Left colon (tissue), 2 donors: ENCODE measurements around the gene ZMAT5. TPM values are rescaled to one million over a fixed set of nuclear protein-coding genes. Genes with fewer than 3 reads are reported as not detected.

Experiments
- ATAC-seq: fragments of 200-7000 bp; cut with Tn5 transposase; one replicate; pipeline ENCODE4 v1.9.1; 2020; ENCODE audit warnings: mild to moderate bottlenecking, moderate library complexity
- DNase-seq, 2 donors: peaks; one replicate each; pipeline ENCODE4 v3.0.0-alpha.2; 2020
- intact Hi-C, 2 donors: fragments of 100-400 bp; cut with DNase I in 1 of 2; cut with micrococcal nuclease in 1 of 2; formaldehyde crosslinking; loops; one replicate each; pipeline versions ENCODE4 v1.11.2 to v1.14.0; 2022; cut with DNase I, micrococcal nuclease
- total RNA-seq, 2 donors: library from RNA; stranded (reverse); fragmentation: NEBNext Ultra II Directional; extraction: Animal tissue kit (Norgen Biotek cat#: 25700); gene quantifications; one replicate each; pipeline ENCODE4 v1.2.1, GENCODE V29; 2021
- donor health status: DM: no; HTN: no; CAD: no.
- donor health status: DM: yes; HTN: yes; CAD: no.

ZMAT5 gene
- total RNA-seq, 2 donors from 2014 or later: 12.7 TPM

DNA sequence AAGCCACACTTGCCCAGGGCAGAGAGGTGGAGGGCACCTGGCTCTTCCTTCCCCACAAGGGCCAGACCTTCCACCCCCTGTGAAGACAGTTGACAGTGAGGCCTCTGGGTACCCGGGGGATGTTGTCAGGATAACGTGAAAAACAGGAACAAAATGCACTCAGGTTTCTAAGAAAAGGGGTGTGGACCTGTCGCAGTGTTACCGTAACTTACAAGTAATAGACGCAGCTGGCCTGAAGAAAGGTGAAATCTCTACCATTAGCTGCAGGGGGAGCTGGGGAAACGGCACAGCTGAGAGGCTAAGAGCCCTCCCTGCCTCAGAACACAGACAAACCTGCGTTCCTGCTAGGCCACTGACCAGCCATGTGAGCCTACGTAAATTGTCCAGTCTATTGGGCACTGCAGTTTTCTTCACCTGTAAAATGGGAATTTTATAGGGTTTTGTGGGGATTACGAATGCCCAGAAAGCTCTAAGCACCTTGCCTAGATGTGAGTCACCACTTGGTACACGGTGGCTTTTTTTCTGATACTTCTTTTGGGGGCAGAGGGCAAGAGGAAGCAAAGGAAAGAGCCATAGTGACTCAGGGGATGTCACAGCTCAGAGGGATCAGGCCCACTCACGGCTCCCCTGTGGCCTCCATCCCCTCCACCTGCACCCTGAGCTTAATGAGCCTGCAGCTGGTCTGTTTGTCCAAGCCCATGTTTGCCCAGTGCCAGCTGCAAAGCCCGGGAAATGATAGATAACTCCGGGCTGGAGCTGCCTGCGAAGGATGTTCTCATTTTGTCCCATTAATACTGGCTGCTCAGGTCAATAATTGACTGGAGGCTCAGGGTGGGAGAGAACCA, 65.4 kb downstream of the ZMAT5 start:
- peak; percentile 64 for ATAC-seq

DNA sequence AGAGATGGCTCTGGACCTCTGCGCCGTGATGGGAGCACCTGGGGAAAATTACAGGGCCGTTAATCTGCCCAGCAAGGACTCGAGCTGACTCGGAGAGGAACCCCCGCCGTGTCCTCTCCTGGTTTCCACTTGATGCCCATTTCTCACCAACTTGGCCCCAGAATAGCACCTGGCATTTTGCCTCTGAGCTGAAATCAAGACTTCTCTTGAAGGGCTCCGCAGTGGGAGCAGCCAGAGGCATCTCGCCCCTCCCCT, 66.0 kb downstream of the ZMAT5 start:
- ATAC-seq (no peak), DNase-seq (no peak)
- intact Hi-C loops: no loop called here

More for the DNA sequence above, 65.4 kb downstream of the ZMAT5 start:
- intact Hi-C loops: no loop called here
- DNase-seq: peak in 1 of 2 donors; percentile 34

DNA sequence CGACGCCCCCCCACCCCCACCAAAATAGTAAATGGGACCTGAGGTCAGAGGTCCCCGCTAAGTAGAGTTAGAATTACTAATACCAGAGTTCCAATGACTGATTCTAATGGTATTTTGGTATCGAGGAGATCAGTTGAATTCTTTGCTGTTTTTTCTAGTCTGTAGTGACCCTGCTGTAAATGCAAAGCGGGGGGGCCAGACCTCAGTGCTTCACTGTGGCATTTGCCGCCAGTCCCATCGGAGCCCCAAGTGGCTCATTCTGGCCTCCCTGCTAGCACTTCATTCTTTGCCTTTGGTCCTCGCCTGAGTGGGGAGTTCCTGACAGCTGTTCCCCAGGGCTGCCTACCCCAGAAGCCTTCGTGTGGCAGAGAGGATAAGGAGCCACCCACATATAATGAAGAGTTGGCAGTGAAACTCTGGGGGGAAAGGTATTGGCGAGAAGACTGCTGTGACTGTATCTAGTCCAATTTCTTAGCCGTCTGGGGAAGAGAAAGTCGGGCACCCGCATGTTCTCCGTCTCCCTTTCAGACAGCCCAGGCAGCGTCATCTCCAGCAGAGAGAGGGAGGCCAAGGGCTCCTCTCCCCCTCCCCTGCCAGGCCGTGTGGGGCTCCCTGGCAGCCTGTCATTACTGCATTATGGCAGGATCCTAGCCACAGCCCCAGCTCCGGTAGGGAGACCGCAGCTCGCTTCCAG, 66.5 kb downstream of the ZMAT5 start:
- no peak for DNase-seq
- intact Hi-C loops: no loop called here
- ATAC-seq: no peak

DNA sequence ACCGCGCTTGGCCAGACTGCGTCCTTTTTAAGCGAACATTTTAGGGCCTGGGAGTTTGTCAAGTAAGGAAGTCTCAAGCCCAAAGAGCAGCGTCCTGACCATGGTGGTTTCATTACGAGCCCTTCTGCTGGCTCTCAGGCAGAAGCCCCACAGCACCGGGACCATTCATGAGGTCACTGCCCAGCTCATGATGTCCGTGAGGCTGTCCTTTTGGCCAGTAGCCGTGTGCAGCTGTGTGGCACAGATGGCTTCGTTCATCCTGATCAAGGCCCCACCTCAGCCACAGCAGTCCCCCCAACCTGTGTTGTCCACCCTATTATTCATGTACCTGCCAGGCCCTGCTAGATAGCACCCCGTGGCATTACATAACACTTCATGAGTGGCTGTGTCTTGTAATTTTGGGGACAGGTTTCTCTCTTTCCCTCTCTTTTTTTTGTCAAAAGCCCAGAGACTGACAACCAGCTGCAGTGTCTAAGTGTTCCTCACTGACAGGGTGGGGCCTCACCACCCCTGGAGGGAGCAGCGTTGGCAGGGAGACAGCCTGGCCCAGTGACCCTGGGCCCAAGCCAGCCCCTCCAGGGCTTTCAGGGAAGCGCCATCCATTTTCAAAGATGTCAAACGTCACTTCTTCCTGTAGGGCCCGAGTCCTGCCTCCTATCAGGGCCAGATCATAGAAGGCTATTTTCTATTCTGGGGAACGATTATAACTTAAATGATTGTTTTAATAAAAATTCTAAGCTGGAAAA, 68.8 kb downstream of the ZMAT5 start:
- intact Hi-C loops: loop anchor here in 1 of 2 donors (10.0 kb wide), 1 partner anchor 387 kb away; the partner anchor contains the start of gene HORMAD2
- DNase-seq (no peak), ATAC-seq (no peak)

DNA sequence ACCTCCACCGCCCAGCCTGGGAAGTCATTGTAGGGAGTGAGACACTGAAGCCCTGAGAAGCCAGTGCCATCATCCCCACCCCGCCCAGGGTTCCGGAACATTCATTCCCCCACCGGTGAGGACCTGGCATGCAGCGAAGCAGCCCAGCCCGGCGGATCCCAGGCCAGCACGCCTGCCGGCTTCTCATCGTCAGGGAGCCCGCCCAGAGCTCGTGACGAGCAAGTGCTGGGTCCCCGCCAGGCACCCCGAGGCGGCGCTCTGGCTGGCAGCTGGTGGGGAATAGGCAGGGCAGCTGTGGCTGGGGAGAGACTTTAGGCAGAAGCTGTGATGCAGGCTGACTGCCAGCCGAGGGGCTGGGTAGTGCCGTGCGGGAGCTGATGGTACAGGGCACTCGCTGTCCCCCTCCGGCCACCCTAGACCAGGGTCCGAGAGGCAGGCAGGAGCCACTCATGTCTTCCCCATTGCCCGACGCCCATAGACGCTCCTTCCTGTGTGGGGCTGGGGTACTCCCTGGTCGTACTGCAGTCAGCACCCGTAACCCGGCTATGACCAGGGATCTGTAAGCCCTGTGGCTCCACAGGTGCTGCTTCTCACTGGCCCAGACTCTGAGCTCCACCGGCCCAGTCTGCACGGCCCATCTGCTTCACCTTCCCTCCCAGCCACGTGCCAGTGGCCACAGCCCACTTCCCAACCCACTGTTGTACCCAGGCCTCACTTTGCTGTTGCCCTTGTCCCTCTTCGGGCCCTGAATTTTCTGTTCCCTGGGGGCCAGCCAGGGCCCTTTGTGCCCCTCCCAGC, 71.5 kb downstream of the ZMAT5 start:
- no peak for ATAC-seq
- intact Hi-C loops: loop anchor here in 1 of 2 donors (10.0 kb wide), 1 partner anchor 389 kb away; the partner anchor contains the start of gene HORMAD2
- DNase-seq: no peak

DNA sequence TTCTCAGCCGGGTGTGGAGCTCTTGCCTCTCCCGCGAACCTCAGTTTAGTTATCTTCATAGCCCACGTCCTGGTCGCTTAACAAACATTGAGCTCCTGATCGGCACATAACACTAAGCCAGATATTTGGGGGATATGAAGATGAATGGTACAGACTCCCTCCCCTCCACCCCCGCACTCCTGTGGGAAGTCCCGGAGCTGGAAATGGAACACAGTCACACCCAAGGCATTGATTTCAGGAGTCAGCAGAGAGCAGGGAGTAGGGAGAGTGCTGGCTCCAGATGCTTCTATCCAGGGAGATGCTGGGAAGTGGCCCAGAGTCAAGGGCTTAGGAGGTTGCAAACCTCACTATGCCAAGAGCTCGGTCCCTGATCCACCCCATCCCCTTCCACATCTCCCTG, 73.1 kb downstream of the ZMAT5 start:
- intact Hi-C loops: loop anchor here in 1 of 2 donors (10.0 kb wide), 1 partner anchor 391 kb away; the partner anchor contains the start of gene HORMAD2
- ATAC-seq (no peak), DNase-seq (no peak)

DNA sequence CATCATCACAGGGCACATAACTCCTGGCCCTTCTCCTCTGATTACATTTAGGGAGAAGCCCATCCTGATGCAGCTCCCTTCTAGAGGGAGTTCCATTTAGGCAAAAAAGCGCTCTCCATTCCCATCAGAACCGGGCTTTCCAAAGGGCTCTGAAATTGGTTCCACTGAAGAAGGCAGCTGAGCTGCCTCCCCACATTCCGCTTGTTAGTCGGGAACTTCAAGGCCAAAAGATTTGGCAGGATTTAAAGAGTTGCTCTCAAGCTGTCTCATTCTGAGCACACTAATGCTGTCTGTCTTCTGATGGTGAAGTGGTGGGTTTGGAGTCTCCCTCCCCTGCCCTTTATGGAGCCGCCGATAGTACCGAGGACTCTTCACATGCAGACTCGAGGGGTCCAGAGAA, 73.6 kb downstream of the ZMAT5 start:
- intact Hi-C loops: loop anchor here in 1 of 2 donors (10.0 kb wide), 1 partner anchor 392 kb away; the partner anchor contains the start of gene HORMAD2
- ATAC-seq (no peak), DNase-seq (no peak)

DNA sequence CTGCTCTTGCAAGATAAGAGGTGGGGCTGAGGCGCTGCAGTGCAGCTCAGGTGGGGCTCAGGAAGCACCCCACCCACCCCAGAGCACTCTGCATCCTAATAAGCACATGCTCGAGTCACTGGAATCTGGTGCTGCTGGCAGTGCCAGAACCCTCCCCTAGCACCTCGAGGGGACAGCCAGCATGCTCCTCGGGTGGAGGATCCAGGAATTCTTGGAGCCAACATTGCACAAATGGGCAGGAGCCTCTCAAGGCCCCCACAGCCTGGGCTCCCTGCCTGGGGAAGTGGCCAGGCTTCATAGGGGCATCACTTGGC, 74.5 kb downstream of the ZMAT5 start:
- intact Hi-C loops: loop anchor here in 1 of 2 donors (10.0 kb wide), 1 partner anchor 393 kb away; the partner anchor contains the start of gene HORMAD2
- ATAC-seq (no peak), DNase-seq (no peak)

DNA sequence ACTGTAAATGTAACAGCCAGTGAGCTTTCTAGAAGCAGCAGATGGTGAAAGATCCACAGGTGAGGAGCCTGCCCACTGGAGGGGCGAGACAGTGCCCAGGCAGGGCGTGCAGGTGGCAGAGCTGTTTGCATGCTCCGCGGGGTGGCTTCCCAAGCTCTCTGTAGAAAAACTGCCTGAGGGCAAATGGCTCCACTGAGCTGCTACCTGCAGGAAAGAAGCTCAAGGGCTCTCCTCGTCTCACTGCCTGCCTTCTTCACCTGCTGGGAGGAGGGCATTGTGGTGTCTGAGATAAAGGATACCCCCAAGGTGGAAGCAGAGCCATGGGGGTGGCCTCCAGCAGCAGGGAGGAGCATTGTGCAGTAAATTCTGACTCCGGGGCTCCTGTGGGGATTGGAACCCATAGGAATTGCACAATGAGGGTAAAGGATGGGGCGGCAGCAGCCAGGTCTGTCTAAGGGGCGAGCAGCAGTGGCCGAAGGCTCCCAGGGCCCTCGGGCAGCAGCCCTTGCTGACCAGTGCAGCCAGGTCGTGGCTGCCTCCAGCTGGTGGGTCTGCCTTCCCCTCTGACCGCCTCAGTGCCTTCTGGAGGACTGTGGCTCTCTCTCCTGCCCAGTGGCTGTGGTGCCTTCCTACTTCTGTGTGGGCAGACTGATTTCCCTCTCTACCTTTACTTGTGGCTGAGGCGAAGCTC, 75.0 kb downstream of the ZMAT5 start:
- intact Hi-C loops: loop anchor here in 1 of 2 donors (10.0 kb wide), 1 partner anchor 393 kb away; the partner anchor contains the start of gene HORMAD2
- DNase-seq (no peak), ATAC-seq (no peak)

DNA sequence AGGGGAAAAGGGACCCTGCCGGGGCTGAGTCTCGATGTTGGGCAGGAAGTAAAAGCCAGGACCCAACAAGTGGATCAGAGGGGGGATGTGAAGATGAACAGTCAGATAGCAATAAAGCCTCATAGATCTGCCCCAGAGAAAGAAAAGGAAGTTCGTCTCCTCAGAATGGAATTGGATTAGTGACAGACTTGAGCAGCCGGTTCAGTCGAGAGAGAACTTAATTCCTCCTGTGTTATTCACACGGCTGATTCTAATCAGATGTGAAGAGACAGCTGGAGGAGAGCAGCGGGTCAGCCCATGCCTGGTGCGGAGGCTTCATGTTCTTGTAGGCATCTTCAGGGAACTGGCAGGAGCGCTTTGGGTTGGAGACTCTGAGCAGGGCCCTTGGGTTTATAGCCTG, 76.3 kb downstream of the ZMAT5 start:
- ATAC-seq (no peak), DNase-seq (no peak)
- intact Hi-C loops: loop anchor here in 1 of 2 donors (10.0 kb wide), 1 partner anchor 394 kb away; the partner anchor contains the start of gene HORMAD2

DNA sequence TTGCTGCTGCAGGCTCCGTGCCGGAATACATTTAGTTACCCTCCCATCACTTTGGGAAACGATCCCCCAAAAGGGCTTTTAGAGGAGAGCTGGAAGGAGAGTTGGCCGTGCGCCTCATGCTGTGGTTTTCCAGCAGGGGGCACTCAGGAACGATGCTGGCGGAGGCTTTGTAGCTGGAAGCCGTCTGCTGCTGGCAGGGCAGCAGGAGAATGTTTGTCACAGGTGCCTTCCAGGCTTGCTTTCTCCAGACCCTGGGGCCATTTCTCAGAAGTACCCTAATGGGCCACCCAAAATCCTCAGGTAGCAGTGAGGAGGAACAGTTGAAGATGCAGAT, 77.0 kb downstream of the ZMAT5 start:
- ATAC-seq (peak; percentile 87), DNase-seq (peak in 1 of 2 donors; percentile 69)
- intact Hi-C loops: loop anchor here in 1 of 2 donors (10.0 kb wide), 1 partner anchor 395 kb away; the partner anchor contains the start of gene HORMAD2

DNA sequence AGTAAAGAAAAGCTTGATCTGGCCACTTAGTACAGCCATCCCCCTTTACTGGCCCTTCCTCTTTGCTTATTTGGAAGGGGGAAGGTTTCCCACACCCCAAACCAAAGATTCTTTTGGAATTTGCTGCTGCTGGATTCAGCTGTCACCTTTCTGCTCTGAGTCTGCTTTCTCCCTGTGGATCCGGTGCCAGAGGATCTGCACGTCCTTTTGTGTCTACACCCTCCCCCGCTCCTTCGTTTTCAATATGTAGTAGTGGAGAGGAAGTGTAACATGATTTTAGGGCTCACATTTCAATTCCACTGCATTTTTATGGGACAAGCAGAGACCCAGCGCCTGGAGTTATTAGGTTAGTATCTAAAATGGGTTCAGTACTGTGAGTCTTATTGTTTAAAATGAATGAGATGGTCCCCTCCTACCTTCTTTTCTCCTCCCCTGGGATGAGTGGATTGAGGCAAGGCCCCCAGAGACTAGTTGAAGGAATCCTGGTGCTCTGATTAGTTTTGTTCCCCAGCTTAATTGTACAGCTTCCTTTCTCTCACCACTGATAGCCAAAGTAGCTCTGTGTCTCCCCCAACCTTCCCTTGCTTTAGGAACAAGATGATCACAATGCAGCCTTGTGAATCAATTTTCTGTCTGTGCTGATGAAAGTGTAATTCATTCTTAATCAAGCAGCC, 77.5 kb downstream of the ZMAT5 start:
- ATAC-seq (no peak), DNase-seq (no peak)
- intact Hi-C loops: no loop called here

DNA sequence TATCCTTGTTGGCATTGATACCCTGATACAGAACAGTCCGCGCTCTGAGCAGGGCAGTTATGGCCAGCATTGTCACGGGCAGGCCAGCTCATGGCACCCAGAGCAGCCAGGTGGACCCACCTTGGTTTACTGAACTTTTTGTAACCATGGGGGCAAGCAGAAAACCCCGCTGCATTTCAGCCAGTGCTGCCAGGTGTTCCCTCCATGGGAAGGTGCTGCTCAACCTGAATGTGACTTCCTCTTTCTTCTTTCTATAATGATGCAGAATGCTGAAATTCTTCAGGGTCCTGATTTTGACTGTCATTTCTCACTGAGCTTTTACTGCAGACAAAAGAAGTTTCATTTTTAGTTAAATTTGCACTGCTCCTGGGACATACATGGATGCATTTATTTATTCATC, 82.6 kb downstream of the ZMAT5 start:
- no peak for DNase-seq

DNA sequence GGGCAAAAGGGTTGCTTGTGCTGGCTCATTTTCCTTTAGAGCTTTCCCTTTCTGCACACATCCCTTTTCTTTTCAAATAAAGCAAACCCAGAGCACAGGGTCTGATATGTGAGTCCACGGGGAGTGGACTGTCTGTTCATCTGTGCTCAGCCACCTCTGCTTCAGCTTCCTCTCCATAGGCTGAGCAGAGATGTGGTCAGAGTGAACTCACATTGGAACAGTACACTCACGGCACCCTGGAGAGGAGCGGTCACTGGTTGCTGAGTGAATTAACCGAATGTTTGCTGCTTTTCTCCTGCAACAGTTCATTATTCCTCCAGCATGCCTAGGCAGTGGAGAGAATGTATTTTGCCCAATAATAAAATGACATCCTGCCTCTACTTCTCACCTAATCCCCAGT, 83.3 kb downstream of the ZMAT5 start:
- ATAC-seq (no peak), DNase-seq (no peak)
- intact Hi-C loops: no loop called here

More for the DNA sequence above, 82.6 kb downstream of the ZMAT5 start:
- intact Hi-C loops: no loop called here
- no peak for ATAC-seq
